Measurements from ENCODE around the gene CRK.
"Not testable (repeated sequence)": the region's sequence is repeated elsewhere in the genome, so short reads cannot be mapped to it uniquely, and the experiment has no call there.

The CRK gene

GRCh38 chr17:1395876-1396665 is 60.0 kb downstream of the CRK start:
- H3K4me3 ChIP-seq (ENCODE audit: low read depth in 1 of 5, low read length in 5 of 5); H3K36me3 ChIP-seq (ENCODE audit: control insufficient read depth in 5 of 5, insufficient read depth in 5 of 5, low read length in 5 of 5); H3K9ac ChIP-seq (ENCODE audit: low read length in 5 of 5); H3K9me3 ChIP-seq (ENCODE audit: control insufficient read depth in 5 of 5, low read length in 5 of 5); H3K27me3 ChIP-seq (ENCODE audit: control insufficient read depth in 5 of 5, insufficient read depth in 4 of 5, low read length in 5 of 5): not testable (repeated sequence)
- peak overlapping the region; percentile 11 for H3K27ac ChIP-seq (ENCODE audit: low read depth, low read length)
- H3K4me1 ChIP-seq (ENCODE audit: control insufficient read depth in 5 of 5, insufficient read depth in 5 of 5, low read length in 5 of 5): peaks cover 5 to 73% (median 53%) of the 10 kb centered on the region in 5 donors

- no peaks in the 10 kb centered on the region for H3K9me3 ChIP-seq (ENCODE audit: control insufficient read depth in 5 of 5, low read length in 5 of 5)
- H3K27me3 ChIP-seq (ENCODE audit: control insufficient read depth in 5 of 5, insufficient read depth in 4 of 5, low read length in 5 of 5): no peaks in the 10 kb centered on the region
- no peak overlapping the region for H3K4me3 ChIP-seq (ENCODE audit: low read depth in 1 of 5, low read length in 5 of 5)
- H3K27ac ChIP-seq (ENCODE audit: low read depth, low read length): peak overlapping the region; percentile 78
- peaks cover 0 to 72% (median 60%) of the 10 kb centered on the region in 5 donors for H3K4me1 ChIP-seq (ENCODE audit: control insufficient read depth in 5 of 5, insufficient read depth in 5 of 5, low read length in 5 of 5)
- H3K9ac ChIP-seq (ENCODE audit: low read length in 5 of 5): peak overlapping the region in 1 of 5 donors; percentile 38
- H3K36me3 ChIP-seq (ENCODE audit: control insufficient read depth in 5 of 5, insufficient read depth in 5 of 5, low read length in 5 of 5): peaks cover 0 to 9% (median 0%) of the 10 kb centered on the region in 5 donors
These were observed 64.5 kb downstream of the CRK start for GRCh38 chr17:1391577-1391976.

- no peak overlapping the region for H3K4me3 ChIP-seq (ENCODE audit: low read depth in 1 of 5, low read length in 5 of 5)
- H3K36me3 ChIP-seq (ENCODE audit: control insufficient read depth in 5 of 5, insufficient read depth in 5 of 5, low read length in 5 of 5): peaks cover 0 to 4% (median 0%) of the 10 kb centered on the region in 5 donors
- H3K27ac ChIP-seq (ENCODE audit: low read depth, low read length): peak overlapping the region; percentile 78
- peak overlapping the region in 3 of 5 donors; percentile 2 to 44 (median 38) for H3K9ac ChIP-seq (ENCODE audit: low read length in 5 of 5)
- no peaks in the 10 kb centered on the region for H3K9me3 ChIP-seq (ENCODE audit: control insufficient read depth in 5 of 5, low read length in 5 of 5)
- H3K4me1 ChIP-seq (ENCODE audit: control insufficient read depth in 5 of 5, insufficient read depth in 5 of 5, low read length in 5 of 5): peaks cover 0 to 69% (median 69%) of the 10 kb centered on the region in 5 donors
- no peaks in the 10 kb centered on the region for H3K27me3 ChIP-seq (ENCODE audit: control insufficient read depth in 5 of 5, insufficient read depth in 4 of 5, low read length in 5 of 5)
These were observed 65.3 kb downstream of the CRK start for GRCh38 chr17:1390432-1391367.

GRCh38 chr17:1387490-1388227 is 68.4 kb downstream of the CRK start:
- not testable (repeated sequence) for H3K27me3 ChIP-seq (ENCODE audit: control insufficient read depth in 5 of 5, insufficient read depth in 4 of 5, low read length in 5 of 5); H3K9ac ChIP-seq (ENCODE audit: low read length in 5 of 5); H3K4me3 ChIP-seq (ENCODE audit: low read depth in 1 of 5, low read length in 5 of 5); H3K36me3 ChIP-seq (ENCODE audit: control insufficient read depth in 5 of 5, insufficient read depth in 5 of 5, low read length in 5 of 5); H3K9me3 ChIP-seq (ENCODE audit: control insufficient read depth in 5 of 5, low read length in 5 of 5)
- Histone ChIP-seq H3K4me1 (ENCODE audit: control insufficient read depth in 5 of 5, insufficient read depth in 5 of 5, low read length in 5 of 5) (peaks cover 0 to 82% (median 69%) of the 10 kb centered on the region in 5 donors), H3K27ac (ENCODE audit: low read depth, low read length) (peak overlapping the region; percentile 79)

GRCh38 chr17:1386675-1387190 is 69.3 kb downstream of the CRK start:
- H3K27me3 ChIP-seq (ENCODE audit: control insufficient read depth in 5 of 5, insufficient read depth in 4 of 5, low read length in 5 of 5); H3K36me3 ChIP-seq (ENCODE audit: control insufficient read depth in 5 of 5, insufficient read depth in 5 of 5, low read length in 5 of 5); H3K9me3 ChIP-seq (ENCODE audit: control insufficient read depth in 5 of 5, low read length in 5 of 5); H3K4me3 ChIP-seq (ENCODE audit: low read depth in 1 of 5, low read length in 5 of 5); H3K9ac ChIP-seq (ENCODE audit: low read length in 5 of 5): not testable (repeated sequence)
- peak overlapping the region; percentile 79 for H3K27ac ChIP-seq (ENCODE audit: low read depth, low read length)
- peaks cover 0 to 74% (median 60%) of the 10 kb centered on the region in 5 donors for H3K4me1 ChIP-seq (ENCODE audit: control insufficient read depth in 5 of 5, insufficient read depth in 5 of 5, low read length in 5 of 5)

- peaks cover 0 to 73% (median 60%) of the 10 kb centered on the region in 5 donors for H3K4me1 ChIP-seq (ENCODE audit: control insufficient read depth in 5 of 5, insufficient read depth in 5 of 5, low read length in 5 of 5)
- H3K27ac ChIP-seq (ENCODE audit: low read depth, low read length): peak overlapping the region; percentile 79
These were observed 69.8 kb downstream of the CRK start for GRCh38 chr17:1386265-1386664.

GRCh38 chr17:1385861-1386260 is 70.2 kb downstream of the CRK start:
- H3K27me3 ChIP-seq (ENCODE audit: control insufficient read depth in 5 of 5, insufficient read depth in 4 of 5, low read length in 5 of 5): no peaks in the 10 kb centered on the region
- no peaks in the 10 kb centered on the region for H3K9me3 ChIP-seq (ENCODE audit: control insufficient read depth in 5 of 5, low read length in 5 of 5)
- no peaks in the 10 kb centered on the region for H3K36me3 ChIP-seq (ENCODE audit: control insufficient read depth in 5 of 5, insufficient read depth in 5 of 5, low read length in 5 of 5)
- peak overlapping the region; percentile 79 for H3K27ac ChIP-seq (ENCODE audit: low read depth, low read length)
- no peak overlapping the region for H3K4me3 ChIP-seq (ENCODE audit: low read depth in 1 of 5, low read length in 5 of 5)
- no peak overlapping the region for H3K9ac ChIP-seq (ENCODE audit: low read length in 5 of 5)
- H3K4me1 ChIP-seq (ENCODE audit: control insufficient read depth in 5 of 5, insufficient read depth in 5 of 5, low read length in 5 of 5): peaks cover 0 to 73% (median 60%) of the 10 kb centered on the region in 5 donors

More at GRCh38 chr17:1386265-1386664, 69.8 kb downstream of the CRK start:
- Histone ChIP-seq H3K9me3 (ENCODE audit: control insufficient read depth in 5 of 5, low read length in 5 of 5) (no peaks in the 10 kb centered on the region), H3K9ac (ENCODE audit: low read length in 5 of 5) (no peak overlapping the region), H3K4me3 (ENCODE audit: low read depth in 1 of 5, low read length in 5 of 5) (no peak overlapping the region), H3K36me3 (ENCODE audit: control insufficient read depth in 5 of 5, insufficient read depth in 5 of 5, low read length in 5 of 5) (no peaks in the 10 kb centered on the region), H3K27me3 (ENCODE audit: control insufficient read depth in 5 of 5, insufficient read depth in 4 of 5, low read length in 5 of 5) (no peaks in the 10 kb centered on the region)

GRCh38 chr17:1384905-1385435 is 71.1 kb downstream of the CRK start:
- no peaks in the 10 kb centered on the region for H3K27me3 ChIP-seq (ENCODE audit: control insufficient read depth in 5 of 5, insufficient read depth in 4 of 5, low read length in 5 of 5)
- H3K9me3 ChIP-seq (ENCODE audit: control insufficient read depth in 5 of 5, low read length in 5 of 5): no peaks in the 10 kb centered on the region
- no peak overlapping the region for H3K4me3 ChIP-seq (ENCODE audit: low read depth in 1 of 5, low read length in 5 of 5)
- H3K27ac ChIP-seq (ENCODE audit: low read depth, low read length): peak overlapping the region; percentile 79
- H3K36me3 ChIP-seq (ENCODE audit: control insufficient read depth in 5 of 5, insufficient read depth in 5 of 5, low read length in 5 of 5): no peaks in the 10 kb centered on the region
- H3K4me1 ChIP-seq (ENCODE audit: control insufficient read depth in 5 of 5, insufficient read depth in 5 of 5, low read length in 5 of 5): peaks cover 3 to 73% (median 60%) of the 10 kb centered on the region in 5 donors
- H3K9ac ChIP-seq (ENCODE audit: low read length in 5 of 5): no peak overlapping the region

- Histone ChIP-seq H3K9ac (ENCODE audit: low read length in 5 of 5) (no peak overlapping the region), H3K9me3 (ENCODE audit: control insufficient read depth in 5 of 5, low read length in 5 of 5) (no peaks in the 10 kb centered on the region), H3K27me3 (ENCODE audit: control insufficient read depth in 5 of 5, insufficient read depth in 4 of 5, low read length in 5 of 5) (no peaks in the 10 kb centered on the region), H3K36me3 (ENCODE audit: control insufficient read depth in 5 of 5, insufficient read depth in 5 of 5, low read length in 5 of 5) (peaks cover 0 to 2% (median 0%) of the 10 kb centered on the region in 5 donors), H3K4me1 (ENCODE audit: control insufficient read depth in 5 of 5, insufficient read depth in 5 of 5, low read length in 5 of 5) (peaks cover 10 to 88% (median 77%) of the 10 kb centered on the region in 5 donors), H3K27ac (ENCODE audit: low read depth, low read length) (peak overlapping the region; percentile 67), H3K4me3 (ENCODE audit: low read depth in 1 of 5, low read length in 5 of 5) (no peak overlapping the region)
These were observed 76.1 kb downstream of the CRK start for GRCh38 chr17:1379930-1380313.
